HG03175 (cell line): ENCODE measurements around the gene PARP8.

Experiments used
- ATAC-seq: cut with Tn5 transposase; IDR thresholded peaks from one replicate; pipeline ENCODE4 v1.9.1; 2021; ENCODE audit warnings: mild to moderate bottlenecking, moderate library complexity; ENCODE audit not compliant: unreplicated experiment

The PARP8 gene

DNA sequence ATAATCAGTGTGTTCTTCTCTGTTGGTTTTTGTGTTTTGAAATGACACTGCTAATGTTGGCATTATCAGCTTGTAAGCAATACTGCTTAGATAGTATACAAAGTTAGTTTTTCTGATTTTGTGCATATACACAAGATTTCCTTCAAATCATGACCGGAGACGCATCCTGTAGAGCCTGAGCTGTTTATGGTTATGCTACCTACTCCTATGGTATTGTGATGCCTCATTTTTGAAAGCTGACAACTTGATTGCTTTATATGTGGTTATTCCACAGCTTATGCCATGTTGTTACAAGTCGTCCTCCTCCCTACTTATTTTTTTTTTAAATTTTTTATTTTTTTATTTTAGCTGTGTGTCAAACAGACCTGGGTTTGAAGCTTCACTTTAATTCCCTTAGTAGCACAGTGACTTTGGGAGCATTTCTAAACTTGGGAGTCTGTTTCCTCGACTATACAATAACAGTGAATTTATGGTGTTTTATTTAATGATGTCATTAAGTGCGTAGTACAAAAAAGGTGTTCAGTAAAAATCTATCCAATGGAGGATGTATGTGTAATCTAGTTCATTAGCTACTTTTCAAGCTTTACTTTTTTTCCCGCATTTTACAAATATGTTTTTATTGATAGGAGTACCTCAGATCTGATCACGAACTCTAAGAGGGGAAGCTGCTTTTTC is 59.5 kb downstream of the PARP8 start:
- no peak for ATAC-seq

DNA sequence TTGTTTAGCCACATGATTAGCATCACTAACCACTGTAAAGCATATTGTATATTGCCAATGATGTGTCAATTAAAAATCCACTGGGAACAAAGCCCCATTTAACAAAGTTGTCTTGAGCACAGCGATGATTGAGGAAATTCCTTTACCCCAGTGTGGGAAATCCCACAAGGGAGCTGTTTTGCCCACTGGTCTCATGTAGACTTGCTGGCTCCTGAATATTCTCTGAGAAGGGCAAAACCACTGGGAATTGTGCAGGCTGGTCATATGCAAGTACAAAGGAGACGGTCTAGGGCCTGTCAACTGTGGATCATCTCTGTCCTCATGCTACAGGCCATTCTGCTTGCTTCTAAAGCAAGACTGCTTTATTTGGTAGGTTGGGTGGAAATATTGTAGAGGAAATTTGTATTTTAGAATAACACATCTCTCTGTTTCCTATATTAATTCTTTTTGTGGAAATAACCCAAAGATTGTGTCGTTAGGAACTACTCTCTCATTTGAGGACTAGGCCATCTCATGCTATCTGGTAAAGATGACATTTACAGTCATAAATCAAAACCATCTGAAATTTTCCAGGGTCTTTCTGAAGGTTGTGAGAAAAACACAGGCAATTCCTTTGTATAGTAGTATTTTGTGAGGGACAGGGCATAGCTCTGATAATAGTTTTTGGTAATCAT is 60.2 kb downstream of the PARP8 start:
- no peak for ATAC-seq

DNA sequence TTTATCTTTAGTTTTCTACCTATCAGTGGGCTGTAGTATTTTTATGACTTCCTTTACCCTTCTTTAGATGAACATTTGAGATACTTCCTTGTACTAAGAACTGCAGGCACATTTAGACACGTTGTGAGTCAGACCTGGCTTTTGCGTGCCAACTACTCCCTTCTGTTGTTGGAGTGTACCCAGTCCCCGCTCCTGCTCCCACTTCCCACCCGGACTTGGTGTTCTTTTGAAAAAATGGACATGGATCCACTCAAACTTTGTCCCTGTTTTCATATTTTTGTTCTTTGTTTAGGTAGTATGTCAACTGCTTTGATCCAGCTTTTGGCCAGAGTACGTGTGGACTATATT is 60.7 kb downstream of the PARP8 start:
- no peak for ATAC-seq

DNA sequence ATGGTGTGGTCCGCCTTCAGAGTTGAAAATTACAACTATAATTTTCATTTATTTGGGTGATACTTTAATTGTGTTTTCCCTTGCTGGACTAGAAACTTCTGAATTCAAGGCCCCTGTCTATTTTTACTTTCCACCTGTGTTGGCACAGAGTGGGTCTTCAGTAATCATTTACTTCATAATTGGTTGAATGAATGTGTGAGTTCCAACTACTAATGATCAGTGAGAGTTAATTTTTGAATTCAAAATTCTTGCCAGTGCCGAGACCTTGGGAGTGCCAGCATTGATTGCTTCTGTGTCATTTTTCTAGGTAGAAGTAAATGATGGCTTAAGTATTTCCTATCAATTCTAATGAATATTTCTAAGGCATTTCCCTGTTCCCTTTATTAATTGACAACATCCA is 61.4 kb downstream of the PARP8 start:
- ATAC-seq, result no peak

DNA sequence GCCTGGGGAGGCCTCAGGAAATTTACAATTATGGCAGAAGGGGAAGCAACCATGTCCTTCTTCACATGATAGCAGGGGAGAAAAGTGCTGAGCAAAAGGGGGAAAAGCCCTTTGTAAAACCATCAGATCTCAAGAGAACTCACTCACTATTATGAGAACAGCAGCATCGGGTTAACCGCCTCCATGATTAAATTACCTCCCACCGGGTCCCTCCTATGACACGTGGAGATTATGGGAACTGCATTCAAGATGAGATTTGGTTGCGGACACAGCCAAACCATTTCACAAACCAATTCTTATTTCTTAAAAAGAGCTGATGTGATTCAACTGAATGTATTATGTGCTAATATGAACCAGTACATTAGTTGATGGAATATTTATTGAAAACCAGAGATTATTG is 63.9 kb downstream of the PARP8 start:
- ATAC-seq, result no peak

DNA sequence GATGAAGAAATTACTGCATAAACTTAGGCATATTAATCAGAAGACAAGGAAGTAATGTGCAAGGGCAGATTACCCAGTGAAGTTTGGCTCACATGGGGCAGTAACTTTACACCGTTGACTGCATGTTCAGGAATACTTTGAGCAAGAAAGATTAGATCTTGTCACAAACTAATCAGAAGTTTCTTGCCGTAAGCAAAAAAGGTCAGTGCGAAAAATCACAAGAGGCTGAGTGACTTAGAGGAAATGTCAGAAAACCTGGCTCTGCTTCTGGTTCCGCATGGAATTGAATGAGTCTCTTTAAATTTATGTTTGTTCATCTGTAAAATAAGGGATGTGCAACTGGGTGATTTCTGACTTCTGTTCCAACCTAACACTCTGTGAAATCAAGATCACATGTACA is 64.4 kb downstream of the PARP8 start:
- ATAC-seq, result no peak

DNA sequence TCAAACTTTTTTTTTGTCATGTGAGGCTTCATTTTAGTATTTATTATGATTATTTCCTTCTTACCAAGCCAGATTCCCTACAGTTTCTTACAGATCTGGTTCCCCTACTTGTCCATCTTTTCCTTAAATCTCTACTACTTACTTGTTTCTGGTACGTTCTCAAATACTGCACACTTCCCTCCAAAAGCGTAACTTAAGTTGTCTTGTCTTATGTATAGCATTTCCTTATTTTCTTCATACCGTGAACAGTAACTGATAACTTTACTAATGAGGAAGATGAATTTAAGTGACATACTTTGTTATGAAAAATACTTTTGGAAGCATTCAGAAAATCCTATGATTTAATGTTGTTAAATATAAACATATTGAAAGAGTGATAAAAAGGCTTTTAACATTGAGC is 67.3 kb downstream of the PARP8 start:
- ATAC-seq, result no peak

DNA sequence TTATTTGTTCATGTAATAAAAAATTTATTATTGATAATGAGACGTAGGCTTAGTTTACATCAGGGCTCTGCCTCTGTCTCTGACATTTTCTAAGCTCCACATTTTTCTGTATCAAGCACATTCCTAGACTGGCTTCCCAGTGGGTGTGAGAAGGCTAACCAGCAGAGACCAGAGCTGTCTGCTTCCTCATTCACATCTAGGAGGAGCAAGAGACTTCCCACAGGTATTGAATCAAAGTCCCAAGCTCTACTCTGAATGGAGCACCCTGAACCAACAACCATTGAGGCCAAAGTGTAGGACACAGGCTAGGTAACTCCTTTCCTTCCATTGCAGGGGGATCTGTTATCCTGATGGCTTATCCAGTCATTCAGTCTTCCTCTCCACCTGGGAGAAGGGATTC is 72.4 kb downstream of the PARP8 start:
- ATAC-seq, result no peak

DNA sequence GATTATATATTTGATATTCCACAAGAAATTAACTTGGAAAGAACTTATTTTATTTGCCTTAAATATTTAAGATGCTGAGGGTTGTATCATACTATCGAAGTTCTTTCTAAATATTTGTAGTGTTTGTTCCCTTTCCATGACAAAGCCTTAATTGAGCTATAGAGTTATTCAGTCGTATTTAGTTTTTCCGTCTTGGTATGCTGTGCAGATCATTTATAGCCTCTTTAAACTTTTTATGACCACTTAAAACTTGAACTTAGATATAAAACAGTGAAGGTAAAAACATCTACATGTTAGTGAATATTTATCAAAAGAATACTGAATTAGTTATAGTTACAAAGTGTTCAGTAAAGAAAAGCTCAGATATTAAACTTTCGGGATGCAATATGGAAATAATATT is 74.4 kb downstream of the PARP8 start:
- ATAC-seq, result no peak

DNA sequence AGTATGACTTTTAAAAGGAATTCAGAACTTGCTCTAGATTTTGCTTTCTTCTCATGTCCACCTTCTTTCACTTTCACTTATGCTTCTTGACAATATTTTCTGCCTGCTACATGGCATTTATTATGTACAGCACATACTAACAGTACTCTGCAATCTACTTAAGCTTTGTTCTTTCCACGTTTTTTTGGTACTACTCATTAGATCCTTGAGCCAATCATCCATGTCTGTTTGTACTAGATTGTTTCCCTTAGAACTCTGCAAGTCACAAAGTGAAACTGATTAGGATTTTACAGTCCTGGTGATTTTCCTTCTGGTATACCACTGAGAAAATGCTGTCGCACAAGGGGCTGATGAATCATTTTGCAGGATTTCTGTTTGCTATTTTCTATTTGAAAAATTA is 78.3 kb downstream of the PARP8 start:
- ATAC-seq, result peak; percentile 62

DNA sequence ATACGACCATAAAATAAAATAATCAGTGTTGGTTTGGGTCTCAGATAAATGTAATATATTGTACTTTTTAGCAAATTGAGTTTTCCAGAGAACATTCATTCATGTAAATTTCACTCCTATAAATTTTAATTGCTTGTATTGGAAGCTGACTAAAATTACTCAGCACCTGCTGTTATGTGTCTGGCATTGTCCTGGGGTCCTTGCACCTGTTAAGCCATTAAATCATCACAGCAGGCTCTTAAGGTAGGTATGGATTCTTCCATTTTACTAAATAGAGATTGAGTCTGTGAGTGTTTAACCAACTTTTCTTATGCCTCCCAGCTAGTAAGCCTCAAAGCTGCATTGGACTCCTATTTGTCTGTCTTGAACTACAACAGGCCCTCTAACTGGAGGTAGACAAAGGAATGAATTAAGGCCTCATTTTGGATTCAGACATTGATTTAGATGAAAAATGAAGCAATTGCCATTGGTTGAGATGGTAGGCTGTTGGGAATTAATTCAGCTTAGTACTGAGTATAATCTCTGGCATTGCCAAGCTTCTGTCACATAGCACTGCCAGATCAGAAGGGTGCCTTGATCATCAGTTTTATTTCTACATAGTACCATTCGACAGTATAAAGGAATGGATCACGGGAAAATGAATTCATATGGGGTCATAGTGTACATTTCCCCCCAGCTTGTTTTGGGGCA is 78.9 kb downstream of the PARP8 start:
- ATAC-seq, result peak; percentile 24

DNA sequence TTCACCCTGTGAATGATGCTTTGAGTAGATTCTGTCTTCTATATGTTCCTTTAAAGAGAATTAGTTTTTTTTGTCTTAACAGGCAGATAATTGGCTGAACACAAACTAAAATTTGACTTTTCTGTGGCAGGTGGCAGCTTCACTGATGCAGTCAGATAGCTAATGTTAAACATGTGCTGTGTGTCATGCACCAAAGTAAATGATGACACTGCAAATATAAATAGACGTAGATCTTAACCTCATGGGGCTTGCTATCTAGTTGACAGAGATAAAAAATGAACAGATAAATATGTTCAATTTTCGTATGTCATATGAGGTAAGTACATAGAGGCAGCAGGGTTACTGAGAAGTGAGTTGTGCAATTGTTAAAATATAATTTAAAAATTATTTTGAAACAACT is 82.7 kb downstream of the PARP8 start:
- no peak for ATAC-seq

DNA sequence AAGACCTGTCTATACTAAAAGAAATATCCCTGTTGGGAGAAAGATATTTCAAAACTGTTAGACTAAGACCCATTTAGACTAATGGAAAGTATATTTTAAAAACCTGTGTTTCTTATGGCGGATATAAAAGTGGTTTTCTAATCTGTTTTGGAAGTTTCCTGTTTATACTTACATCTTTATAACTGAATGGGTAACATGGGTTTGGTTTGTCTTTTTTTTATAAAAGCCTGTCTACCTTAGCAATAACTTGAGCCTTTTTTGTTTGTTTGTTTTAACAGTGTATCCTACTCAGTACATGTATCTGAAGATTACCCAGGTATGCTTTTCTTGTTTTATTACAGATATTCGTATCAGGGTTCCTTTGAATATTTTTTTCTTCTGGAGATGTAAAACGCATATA is 83.4 kb downstream of the PARP8 start:
- ATAC-seq, result no peak

DNA sequence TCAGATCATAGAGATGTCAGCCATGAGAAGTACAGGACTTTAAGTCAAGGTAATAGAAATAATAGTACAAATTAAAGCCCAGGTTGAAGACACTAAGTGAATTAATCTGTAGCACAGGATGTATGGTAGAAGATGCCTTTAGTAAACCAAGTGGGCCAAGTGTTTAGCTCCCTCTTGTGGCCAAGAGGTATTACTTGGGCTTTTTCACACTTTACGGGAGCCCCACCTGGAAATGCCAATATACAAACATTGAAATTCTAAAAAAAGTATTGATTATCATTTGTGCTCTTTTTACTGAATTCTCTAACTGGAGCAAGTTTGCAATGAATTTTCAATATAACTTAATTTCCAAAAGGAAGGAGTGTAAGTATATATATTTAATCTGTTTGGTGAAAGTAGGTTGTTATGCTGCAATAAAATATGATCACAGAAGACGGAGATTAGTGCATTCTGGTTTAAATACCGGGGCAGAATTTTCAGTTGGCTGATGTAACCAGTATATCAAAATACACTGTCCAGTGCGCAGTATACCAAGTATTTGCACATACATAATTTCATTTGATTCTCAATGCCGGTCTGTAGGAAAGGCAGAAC is 84.7 kb downstream of the PARP8 start:
- ATAC-seq, result peak; percentile 99

DNA sequence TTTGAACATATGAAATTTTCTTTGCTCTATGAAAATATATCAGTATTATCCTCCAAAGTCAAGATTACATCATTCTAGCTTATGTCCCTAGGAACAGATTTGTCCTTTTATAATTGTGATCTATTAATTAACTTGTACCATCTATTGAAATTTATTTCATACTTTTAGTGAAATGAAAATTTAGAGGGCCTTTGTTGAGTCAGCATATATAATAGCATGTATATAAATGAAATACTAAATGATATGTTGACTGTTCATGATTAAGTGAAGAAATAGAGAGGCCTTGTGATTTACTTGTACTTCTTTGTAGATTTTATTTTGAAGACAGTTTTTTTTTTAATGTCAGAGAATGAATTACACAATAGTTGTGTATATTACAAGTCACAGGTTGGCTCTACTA is 86.4 kb downstream of the PARP8 start:
- no peak for ATAC-seq

DNA sequence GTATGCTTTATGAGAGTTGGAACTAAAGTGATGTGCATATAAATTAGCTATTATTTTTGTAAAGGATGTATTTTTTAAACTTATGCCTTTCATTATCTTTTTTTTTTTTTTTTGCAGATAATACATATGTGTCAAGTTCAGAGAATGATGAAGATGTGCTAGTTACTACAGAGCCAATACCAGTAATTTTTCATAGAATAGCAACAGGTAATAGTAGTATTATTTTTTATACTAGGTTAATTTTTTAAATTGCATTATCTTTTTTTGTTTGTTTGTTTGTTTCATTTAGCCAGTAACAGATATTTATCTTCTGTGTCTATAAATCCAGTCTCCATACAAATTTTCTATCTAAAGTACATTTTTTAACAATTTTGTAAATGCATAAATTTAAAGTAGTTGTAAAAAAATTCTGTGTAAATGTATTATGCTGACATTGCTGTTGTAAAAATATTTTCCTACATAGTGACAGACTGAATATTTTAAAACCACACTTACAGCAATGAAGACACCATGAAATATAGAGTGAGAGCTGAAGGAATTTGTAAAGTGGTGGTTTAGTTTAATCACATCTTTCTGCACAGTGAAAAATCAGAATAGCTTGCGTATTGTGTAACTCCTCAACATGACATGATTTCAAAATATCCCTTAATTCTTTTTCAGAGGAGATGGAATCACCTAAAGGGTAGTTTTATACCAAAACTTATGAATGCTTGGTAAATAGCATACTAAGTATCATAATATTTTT is 93.3 kb downstream of the PARP8 start:
- no peak for ATAC-seq

DNA sequence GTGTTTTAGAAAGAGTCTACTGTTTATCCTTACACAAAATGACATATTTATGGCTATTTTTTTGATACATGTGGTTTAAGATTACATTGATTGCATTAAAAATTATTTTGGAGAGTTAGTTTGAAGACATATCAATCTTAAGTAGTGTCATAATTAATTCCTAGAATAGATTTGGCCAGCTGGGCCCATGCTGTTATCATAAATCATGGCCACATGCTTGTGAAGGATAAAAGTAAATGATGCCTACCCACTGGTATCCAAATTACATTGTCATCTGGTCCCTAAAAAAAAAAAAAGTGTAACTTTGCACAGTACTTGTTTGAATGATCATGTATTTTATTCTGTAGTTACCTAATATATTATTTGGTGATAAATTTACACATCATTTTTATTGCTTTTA is 96.9 kb downstream of the PARP8 start:
- no peak for ATAC-seq

DNA sequence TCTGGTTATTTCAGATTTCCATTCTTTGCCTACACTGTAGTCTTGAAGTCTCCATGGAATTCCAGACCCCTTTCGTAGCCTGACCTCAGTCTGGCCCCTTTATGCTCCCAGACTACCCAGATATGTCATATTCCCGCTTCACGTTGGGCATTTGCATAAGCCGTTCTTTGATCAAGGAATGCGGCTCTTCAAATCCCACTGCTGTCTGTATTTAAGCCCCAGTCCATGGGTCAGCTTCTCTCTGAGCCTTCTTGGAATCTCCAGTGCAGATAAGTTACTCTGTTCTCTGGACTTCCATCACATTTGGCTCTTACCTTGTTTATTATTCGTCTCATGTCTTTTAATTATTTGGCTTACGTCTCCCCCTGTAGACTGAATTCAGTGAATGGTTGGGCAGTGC is 97.4 kb downstream of the PARP8 start:
- no peak for ATAC-seq

DNA sequence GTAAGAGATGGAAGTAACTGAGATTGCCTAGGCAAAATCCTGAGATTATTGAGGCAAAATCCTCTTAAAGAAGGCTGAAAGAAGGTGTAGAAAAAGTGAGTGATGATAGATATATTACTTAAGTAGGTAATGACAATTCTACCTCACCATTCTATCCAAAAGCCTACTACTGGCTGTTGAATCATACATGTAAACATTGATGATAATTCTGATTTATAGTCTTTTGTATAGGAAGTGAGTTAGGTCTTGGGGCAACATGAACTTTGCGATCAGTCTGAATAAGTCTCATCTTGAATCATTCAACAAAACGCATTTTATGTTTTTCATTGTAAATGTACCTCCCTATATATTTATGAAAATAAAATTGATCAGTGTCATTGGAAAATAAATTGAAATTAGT is 99.6 kb downstream of the PARP8 start:
- ATAC-seq, result no peak

DNA sequence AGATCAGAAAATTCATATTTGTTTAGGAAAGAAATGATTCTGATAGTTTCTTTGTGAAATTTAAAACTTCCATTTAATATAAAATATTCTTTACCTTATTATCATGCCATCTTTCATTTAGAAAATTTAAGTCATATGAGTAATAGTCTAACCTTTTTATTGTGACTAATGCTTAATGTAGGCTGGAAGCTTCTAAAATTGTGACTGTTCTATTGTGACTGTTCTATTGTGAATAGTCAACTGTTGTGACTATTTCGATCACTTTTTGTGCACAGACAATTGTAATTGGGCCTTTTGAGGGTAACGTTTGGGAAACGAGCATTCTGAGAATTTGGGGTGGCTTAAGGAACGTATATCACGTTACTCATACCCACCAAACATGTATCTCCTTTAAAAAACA is 100.0 kb downstream of the PARP8 start:
- ATAC-seq, result no peak

DNA sequence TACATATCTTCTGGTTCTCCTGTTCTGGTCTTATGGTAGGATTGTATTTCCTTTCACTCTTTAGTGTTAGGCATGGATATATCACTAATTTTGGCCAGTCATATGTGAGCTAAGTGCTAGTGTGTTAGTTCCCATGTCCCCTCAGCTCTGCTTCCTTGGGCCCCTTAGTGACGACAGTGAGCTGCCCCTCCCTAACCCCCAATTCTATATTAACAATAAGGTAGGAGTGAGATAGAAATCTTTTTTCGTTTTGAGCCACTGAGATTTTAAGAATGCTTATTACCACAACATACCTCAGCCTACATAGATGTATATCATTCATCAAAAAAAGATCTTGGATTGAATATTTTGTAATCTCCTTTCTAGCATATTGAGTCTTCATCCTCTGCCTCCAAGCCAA is 100.5 kb downstream of the PARP8 start:
- ATAC-seq, result no peak
